CD8-positive, alpha-beta memory T cell (primary cell): ENCODE results near the gene ITCH. TPM values are rescaled to one million over a fixed set of nuclear protein-coding genes. Genes with fewer than 3 reads are reported as not detected.
A peak's percentile ranks its signal among the peaks of the same experiment; 100 is the strongest.
"Not testable (repeated sequence)": the region's sequence is repeated elsewhere in the genome, so short reads cannot be mapped to it uniquely, and the experiment has no call there.

Source experiments
- CTCF ChIA-PET: fragments of 350-600 bp; sonication (Branson Sonifier 250); formaldehyde crosslinking; loops from one replicate; lab custom pipeline; 2021; ENCODE audit warnings: antibody characterized with exemption; lab: Charles Lee
- POLR2A ChIA-PET: fragments of 350-600 bp; sonication (Branson Sonifier 250); formaldehyde crosslinking; loops from one replicate; lab custom pipeline; 2021; ENCODE audit warnings: antibody characterized with exemption; lab: Charles Lee
- DNase-seq, 5 donors: peaks; one replicate each; pipeline versions ENCODE4 v3.0.0 to v3.0.0-alpha.2; 2020 to 2022; ENCODE audit warnings: mixed read lengths in 1 of 5
- H3K27ac ChIP-seq: one replicate; pipeline ENCODE4 v1.7.0; 2013; ENCODE audit warnings: low read depth, mild to moderate bottlenecking, low read length, moderate library complexity
- H3K27me3 ChIP-seq: 2 replicates; pipeline ENCODE4 v1.7.0; 2013; ENCODE audit warnings: low read length, mild to moderate bottlenecking; ENCODE audit not compliant: insufficient read depth, poor library complexity, severe bottlenecking
- H3K36me3 ChIP-seq: 2 replicates; pipeline ENCODE4 v1.7.0; 2013; ENCODE audit warnings: mild to moderate bottlenecking, low read length, moderate library complexity; ENCODE audit not compliant: insufficient read depth
- H3K4me1 ChIP-seq: 2 replicates; pipeline ENCODE4 v1.7.0; 2013; ENCODE audit warnings: mild to moderate bottlenecking, low read length, moderate library complexity; ENCODE audit not compliant: insufficient read depth
- H3K4me3 ChIP-seq: 2 replicates; pipeline ENCODE4 v1.7.0; 2013; ENCODE audit warnings: mild to moderate bottlenecking, low read length
- H3K9me3 ChIP-seq: 2 replicates; pipeline ENCODE4 v1.7.0; 2013; ENCODE audit warnings: mild to moderate bottlenecking, low read length
- H3K27ac Mint-ChIP-seq, 8 donors: one replicate each; pipeline ENCODE4 v1.8.0; 2020 to 2021; ENCODE audit warnings: mixed read lengths in 8 of 8, mild to moderate bottlenecking in 6 of 8, inconsistent platforms in 3 of 8, moderate library complexity in 3 of 8
- H3K27me3 Mint-ChIP-seq, 2 donors: one replicate each; pipeline ENCODE4 v1.8.0; 2020 to 2021; ENCODE audit warnings: mixed read lengths in 2 of 2, mild to moderate bottlenecking in 1 of 2, moderate library complexity in 1 of 2
- H3K36me3 Mint-ChIP-seq, 3 donors: one replicate each; pipeline ENCODE4 v1.8.0; 2020 to 2021; ENCODE audit warnings: mixed read lengths in 3 of 3, inconsistent platforms in 1 of 3, mild to moderate bottlenecking in 1 of 3
- H3K4me1 Mint-ChIP-seq, 3 donors: one replicate each; pipeline ENCODE4 v1.8.0; 2020 to 2021; ENCODE audit warnings: mixed read lengths in 3 of 3, inconsistent platforms in 1 of 3, mild to moderate bottlenecking in 1 of 3
- H3K4me3 Mint-ChIP-seq, 7 donors: one replicate each; pipeline ENCODE4 v1.8.0; 2020 to 2021; ENCODE audit warnings: mixed read lengths in 7 of 7, mild to moderate bottlenecking in 6 of 7, moderate library complexity in 4 of 7, inconsistent platforms in 2 of 7
- H3K9me3 Mint-ChIP-seq, 5 donors: one replicate each; pipeline ENCODE4 v1.8.0; 2020 to 2022; ENCODE audit warnings: mixed read lengths in 5 of 5, mild to moderate bottlenecking in 3 of 5, moderate library complexity in 2 of 5, inconsistent platforms in 1 of 5
- polyA plus RNA-seq: library from polyadenylated mRNA; unstranded; fragments of 300-500 nt; fragmentation: Illumina TruSeq; gene quantifications from one replicate; pipeline ENCODE4 v1.2.3, GENCODE V29; 2021
- total RNA-seq, 2 experiments: library from RNA; stranded (reverse); gene quantifications; one replicate each; pipeline ENCODE4 v1.2.3, GENCODE V29; 2021

The ITCH gene
- total and polyA plus RNA-seq, 3 experiments from 2014 or later, result 38.0 to 51.7 (median 45.6) TPM

- peaks cover 0 to 49% (median 10%) of the 10 kb centered on the region in 3 donors for H3K36me3 Mint-ChIP-seq
- peaks cover 52 to 67% (median 64%) of the 10 kb centered on the region in 3 donors for H3K4me1 Mint-ChIP-seq
- peak overlapping the region in 1 of 7 donors; percentile 5 for H3K4me3 Mint-ChIP-seq
- POLR2A ChIA-PET, H3K27me3 ChIP-seq, H3K27ac ChIP-seq, H3K4me3 ChIP-seq, H3K9me3 ChIP-seq, H3K9me3 Mint-ChIP-seq, CTCF ChIA-PET, H3K36me3 ChIP-seq, DNase-seq, H3K27me3 Mint-ChIP-seq: not testable (repeated sequence)
- H3K4me1 ChIP-seq, result peaks cover 14% of the 10 kb centered on the region
- H3K27ac Mint-ChIP-seq, result peak overlapping the region in 4 of 8 donors; percentile 37 to 77 (median 74)
Measured at GRCh38 chr20:34400776-34401175, 37.7 kb downstream of the ITCH start.

- H3K9me3 ChIP-seq, result no peaks in the 10 kb centered on the region
- H3K27ac ChIP-seq, result no peak overlapping the region
- peaks cover 20% of the 10 kb centered on the region for H3K4me1 ChIP-seq
- H3K36me3 Mint-ChIP-seq, result peaks cover 0 to 45% (median 9%) of the 10 kb centered on the region in 3 donors
- H3K36me3 ChIP-seq, result peaks cover 3% of the 10 kb centered on the region
- H3K4me1 Mint-ChIP-seq, result peaks cover 52 to 67% (median 63%) of the 10 kb centered on the region in 3 donors
- no peaks in the 10 kb centered on the region for H3K9me3 Mint-ChIP-seq
- H3K27ac Mint-ChIP-seq, result peak overlapping the region; percentile 34 to 88 (median 79)
- DNase-seq, result no peak
- no peak overlapping the region for H3K4me3 ChIP-seq
- H3K4me3 Mint-ChIP-seq, result peak overlapping the region in 2 of 7 donors; percentile 46 to 71
- POLR2A ChIA-PET, result no interaction called here
- CTCF ChIA-PET, result no interaction called here
- no peaks in the 10 kb centered on the region for H3K27me3 ChIP-seq
- no peaks in the 10 kb centered on the region for H3K27me3 Mint-ChIP-seq
Measured at GRCh38 chr20:34401741-34402455, 38.8 kb downstream of the ITCH start.

- Histone ChIP-seq H3K36me3 (peaks cover 3% of the 10 kb centered on the region), H3K4me3 (no peak overlapping the region), H3K27ac (no peak overlapping the region), H3K4me1 (peaks cover 20% of the 10 kb centered on the region), H3K27me3 (no peaks in the 10 kb centered on the region), H3K9me3 (no peaks in the 10 kb centered on the region)
- no peak for DNase-seq
- ChIA-PET POLR2A (no interaction called here), CTCF (interaction anchor here (1.4 kb wide), 1 partner anchor 89 kb away, joined by 3 read pairs; no protein-coding TSS in a partner anchor)
- H3K27me3 Mint-ChIP-seq, result no peaks in the 10 kb centered on the region
- H3K4me1 Mint-ChIP-seq, result peaks cover 51 to 66% (median 62%) of the 10 kb centered on the region in 3 donors
- no peaks in the 10 kb centered on the region for H3K9me3 Mint-ChIP-seq
- peaks cover 0 to 42% (median 7%) of the 10 kb centered on the region in 3 donors for H3K36me3 Mint-ChIP-seq
- peak overlapping the region; percentile 30 to 88 (median 74) for H3K27ac Mint-ChIP-seq
- H3K4me3 Mint-ChIP-seq, result no peak overlapping the region
Measured at GRCh38 chr20:34402461-34402860, 39.4 kb downstream of the ITCH start.

GRCh38 chr20:34403063-34403827, 40.2 kb downstream of the ITCH start:
- no peaks in the 10 kb centered on the region for H3K27me3 Mint-ChIP-seq
- H3K4me1 ChIP-seq, result peaks cover 20% of the 10 kb centered on the region
- H3K27ac Mint-ChIP-seq, result peak overlapping the region; percentile 5 to 93 (median 50)
- H3K4me3 Mint-ChIP-seq, result peak overlapping the region in 3 of 7 donors; percentile 1 to 25 (median 15)
- POLR2A ChIA-PET, result no interaction called here
- peaks cover 56 to 68% (median 66%) of the 10 kb centered on the region in 3 donors for H3K4me1 Mint-ChIP-seq
- CTCF ChIA-PET, result interaction anchor here (1.4 kb wide), 1 partner anchor 90 kb away, joined by 3 read pairs; no protein-coding TSS in a partner anchor
- H3K36me3 ChIP-seq, result peaks cover 3% of the 10 kb centered on the region
- no peaks in the 10 kb centered on the region for H3K9me3 ChIP-seq
- no peak overlapping the region for H3K4me3 ChIP-seq
- peaks cover 0 to 47% (median 9%) of the 10 kb centered on the region in 3 donors for H3K36me3 Mint-ChIP-seq
- no peaks in the 10 kb centered on the region for H3K9me3 Mint-ChIP-seq
- H3K27ac ChIP-seq, result no peak overlapping the region
- no peak for DNase-seq
- H3K27me3 ChIP-seq, result no peaks in the 10 kb centered on the region

GRCh38 chr20:34403908-34404307, 40.8 kb downstream of the ITCH start:
- H3K4me1 ChIP-seq, result peaks cover 20% of the 10 kb centered on the region
- ChIA-PET POLR2A (no interaction called here), CTCF (interaction anchor here (0.9 to 1.4 kb wide), 2 partner anchors 91 kb away, joined by 3 read pairs; no protein-coding TSS in a partner anchor)
- no peaks in the 10 kb centered on the region for H3K27me3 ChIP-seq
- H3K27ac Mint-ChIP-seq, result peak overlapping the region; percentile 29 to 87 (median 50)
- H3K27me3 Mint-ChIP-seq, result no peaks in the 10 kb centered on the region
- H3K4me3 ChIP-seq, result no peak overlapping the region
- H3K36me3 ChIP-seq, result peaks cover under 1% of the 10 kb centered on the region
- no peak overlapping the region for H3K27ac ChIP-seq
- DNase-seq, result no peak
- H3K9me3 ChIP-seq, result no peaks in the 10 kb centered on the region
- H3K9me3 Mint-ChIP-seq, result no peaks in the 10 kb centered on the region
- H3K36me3 Mint-ChIP-seq, result peaks cover 0 to 50% (median 11%) of the 10 kb centered on the region in 3 donors
- H3K4me1 Mint-ChIP-seq, result peaks cover 58 to 73% (median 71%) of the 10 kb centered on the region in 3 donors
- H3K4me3 Mint-ChIP-seq, result peak overlapping the region in 2 of 7 donors; percentile 1 to 25

- H3K4me3 ChIP-seq, result no peak overlapping the region
- H3K27ac ChIP-seq, result no peak overlapping the region
- H3K36me3 ChIP-seq, result peaks cover 5% of the 10 kb centered on the region
- H3K27ac Mint-ChIP-seq, result peak overlapping the region in 7 of 8 donors; percentile 58 to 94 (median 87)
- H3K4me1 Mint-ChIP-seq, result peaks cover 61 to 78% (median 75%) of the 10 kb centered on the region in 3 donors
- no peaks in the 10 kb centered on the region for H3K27me3 Mint-ChIP-seq
- H3K9me3 ChIP-seq, result no peaks in the 10 kb centered on the region
- ChIA-PET POLR2A (interaction anchor here (0.6 kb wide), 1 partner anchor 19 kb away, joined by 4 read pairs; no protein-coding TSS in a partner anchor), CTCF (interaction anchor here (0.7 to 0.9 kb wide), 2 partner anchors 92 to 429 kb away, joined by 3 to 4 read pairs; no protein-coding TSS in a partner anchor)
- H3K27me3 ChIP-seq, result no peaks in the 10 kb centered on the region
- no peaks in the 10 kb centered on the region for H3K9me3 Mint-ChIP-seq
- H3K4me1 ChIP-seq, result peaks cover 20% of the 10 kb centered on the region
- peaks cover 0 to 53% (median 13%) of the 10 kb centered on the region in 3 donors for H3K36me3 Mint-ChIP-seq
- peak overlapping the region in 6 of 7 donors; percentile 54 to 74 (median 72) for H3K4me3 Mint-ChIP-seq
- no peak for DNase-seq
Measured at GRCh38 chr20:34404803-34405202, 41.7 kb downstream of the ITCH start.

GRCh38 chr20:34405247-34405651, 42.2 kb downstream of the ITCH start:
- H3K9me3 ChIP-seq, POLR2A ChIA-PET, H3K27me3 ChIP-seq, H3K27ac ChIP-seq, H3K36me3 ChIP-seq, H3K9me3 Mint-ChIP-seq, H3K27me3 Mint-ChIP-seq, H3K4me3 ChIP-seq: not testable (repeated sequence)
- CTCF ChIA-PET, result interaction anchor here (0.7 to 3.6 kb wide), 2 partner anchors 93 to 429 kb away, joined by 4 to 14 read pairs; no protein-coding TSS in a partner anchor
- Mint-ChIP-seq H3K36me3 (peaks cover 0 to 51% (median 12%) of the 10 kb centered on the region in 3 donors), H3K4me1 (peaks cover 56 to 76% (median 73%) of the 10 kb centered on the region in 3 donors), H3K27ac (peak overlapping the region in 7 of 8 donors; percentile 58 to 94 (median 87)), H3K4me3 (peak overlapping the region; percentile 40 to 74 (median 72))
- H3K4me1 ChIP-seq, result peaks cover 20% of the 10 kb centered on the region
- peak in 3 of 5 donors; percentile 4 to 55 (median 50) for DNase-seq
